Ramos (cell line): ENCODE data around the gene AAK1.
"Not testable (repeated sequence)": the region's sequence is repeated elsewhere in the genome, so short reads cannot be mapped to it uniquely, and the experiment has no call there.

Experiments used
- in situ Hi-C: fragments of 300-500 bp; cut with MboI; formaldehyde crosslinking; loops from one replicate; pipeline ENCODE4 v1.14.3; 2022; ENCODE audit warnings: low sequenced_read_pairs; ENCODE audit not compliant: unreplicated experiment

AAK1 gene

DNA sequence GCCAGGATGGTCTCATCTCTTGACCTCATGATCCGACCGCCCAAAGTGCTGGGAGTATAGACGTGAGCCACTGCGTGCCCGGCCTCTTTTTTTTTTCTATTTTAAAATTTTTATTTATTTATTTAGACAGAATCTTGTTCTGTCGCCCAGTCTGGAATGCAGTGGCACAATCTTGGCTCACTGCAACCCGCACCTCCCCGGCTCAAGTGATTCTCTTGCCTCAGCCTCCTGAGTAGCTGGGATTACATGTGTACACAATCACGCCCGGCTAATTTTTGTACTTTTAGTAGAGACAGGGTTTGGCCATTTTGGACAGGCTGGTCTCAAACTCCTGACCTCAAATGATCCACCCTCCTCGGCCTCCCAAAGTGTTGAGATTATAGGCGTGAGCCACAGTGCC is 93.0 kb downstream of the AAK1 start:
- in situ Hi-C loops, result not testable (repeated sequence)

DNA sequence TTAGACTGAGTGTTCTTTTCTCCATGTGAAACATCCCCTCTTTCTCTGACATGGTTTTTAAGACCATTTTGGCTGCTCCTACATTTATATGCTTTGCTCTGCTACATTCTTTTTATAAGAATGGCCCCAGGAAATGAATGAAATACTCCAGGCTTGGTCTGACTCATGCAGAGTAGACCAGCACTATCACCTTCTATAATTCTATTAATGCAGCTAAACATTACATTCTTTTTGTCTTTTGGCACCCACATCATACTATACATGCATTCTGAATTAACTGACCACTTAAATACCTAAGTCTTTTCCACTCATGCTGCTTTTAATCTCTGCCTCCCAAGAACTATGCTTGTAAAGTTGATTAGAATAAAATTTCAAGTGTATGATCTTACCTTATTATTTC is 94.1 kb downstream of the AAK1 start:
- in situ Hi-C loops, result no loop called here

DNA sequence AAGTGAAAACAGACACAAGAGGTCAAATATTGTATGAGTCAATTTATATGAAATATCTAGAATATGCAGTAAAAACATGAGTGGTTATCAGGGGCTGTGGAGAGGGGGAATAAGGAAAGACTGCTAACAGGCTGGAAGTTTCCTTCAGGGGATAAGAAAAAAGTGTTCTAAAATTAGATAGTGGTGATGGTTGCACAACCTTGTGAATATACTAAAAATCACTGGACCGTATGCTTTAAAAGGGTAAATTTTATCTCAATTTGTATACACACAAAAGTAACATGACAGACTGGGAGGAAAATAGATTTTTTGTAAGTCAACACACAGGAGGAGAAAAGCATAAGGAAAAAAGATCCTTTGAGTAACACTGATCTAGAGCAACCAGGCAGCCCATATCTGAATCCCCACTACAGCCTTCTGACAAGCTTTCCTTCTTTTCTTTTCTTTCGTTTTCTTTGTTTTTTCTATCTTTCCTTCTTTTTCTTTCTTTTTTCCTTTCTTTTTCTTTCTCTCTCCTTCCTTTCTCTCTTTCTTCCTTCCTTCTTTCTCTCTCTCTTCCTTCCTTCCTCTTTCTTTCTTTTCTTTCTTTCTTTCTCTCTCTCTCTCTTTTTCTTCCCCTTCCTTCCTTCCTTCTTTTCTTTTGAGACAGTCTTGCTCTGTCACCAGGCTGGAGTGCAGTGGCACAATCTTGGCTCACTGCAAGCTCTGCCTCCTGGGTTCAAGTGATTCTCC is 95.4 kb downstream of the AAK1 start:
- in situ Hi-C loops, result no loop called here

DNA sequence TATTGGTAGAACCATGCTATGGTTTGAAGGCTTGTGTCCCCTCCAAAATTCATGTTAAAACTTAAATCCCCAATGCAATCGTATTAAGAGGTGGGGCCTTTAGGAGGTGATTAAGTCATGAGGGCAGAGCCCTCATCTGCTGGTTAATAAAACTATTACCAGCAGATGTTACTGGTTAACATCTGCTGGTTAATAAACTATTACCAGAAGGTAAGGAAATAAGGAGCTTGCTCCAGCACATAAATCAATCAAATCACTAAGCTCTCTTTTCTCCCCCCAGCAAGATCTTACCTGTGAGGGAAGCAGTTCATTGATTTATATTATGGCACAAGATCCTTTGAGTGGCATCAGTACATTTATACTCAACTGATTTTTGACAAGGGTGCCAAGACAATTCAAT is 96.9 kb downstream of the AAK1 start:
- in situ Hi-C loops, result no loop called here

DNA sequence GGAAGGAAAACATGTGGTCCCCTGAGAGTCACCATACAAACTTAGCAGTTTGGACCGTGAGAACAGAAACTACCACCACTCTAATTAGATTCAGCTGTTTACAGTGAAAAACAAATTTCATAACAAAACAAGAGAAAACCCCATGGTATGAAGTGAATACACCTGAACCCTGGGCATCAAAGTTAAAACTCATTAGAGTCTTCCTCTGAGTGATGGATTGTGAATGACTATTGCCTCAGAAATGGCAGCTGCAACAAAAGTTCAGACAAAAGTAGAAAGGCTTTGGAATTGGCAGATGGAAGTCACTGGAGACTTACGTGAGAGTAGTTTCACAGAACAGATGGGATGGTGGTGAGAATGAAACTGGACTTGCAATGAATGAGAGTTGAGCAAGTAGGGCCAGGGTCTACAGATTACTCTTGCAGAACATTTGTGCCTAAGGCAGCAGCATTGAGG is 98.0 kb downstream of the AAK1 start:
- in situ Hi-C loops, result no loop called here

DNA sequence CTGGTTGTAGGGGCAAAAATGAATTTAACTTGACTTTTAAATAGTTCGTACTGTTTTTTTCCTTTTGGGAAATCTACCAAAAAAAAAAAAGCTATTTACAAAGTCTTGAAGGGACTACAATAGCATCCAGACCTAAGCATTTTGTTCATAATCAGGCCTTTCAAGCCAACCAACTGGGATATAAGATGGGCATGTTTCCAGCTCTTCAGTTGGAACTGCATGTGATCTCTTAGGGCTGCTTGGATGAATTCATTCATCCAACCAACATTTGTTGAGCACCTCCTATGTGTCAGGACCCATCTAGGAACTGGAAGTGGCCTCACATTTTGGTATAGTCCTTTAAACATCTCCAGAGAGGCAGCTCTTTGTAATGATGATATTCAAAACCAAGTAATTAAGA is 98.6 kb downstream of the AAK1 start:
- in situ Hi-C loops, result no loop called here

DNA sequence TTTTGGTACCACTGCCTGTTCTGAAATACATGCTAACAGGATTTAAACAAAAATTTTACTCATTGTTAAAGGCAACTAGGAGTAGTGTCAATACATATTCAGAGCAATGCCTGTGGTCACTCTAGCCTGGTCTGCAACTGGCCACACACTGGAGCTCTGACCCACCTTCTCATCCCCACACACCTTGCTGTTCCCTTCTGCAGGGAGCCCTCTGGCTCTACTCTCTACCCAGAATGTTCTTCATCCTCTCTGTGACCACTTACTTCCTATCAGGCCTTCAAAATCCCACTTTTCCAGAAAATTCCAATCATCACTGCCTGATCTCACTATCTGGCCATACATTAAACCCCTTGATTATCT is 104.0 kb downstream of the AAK1 start:
- in situ Hi-C loops, result no loop called here

DNA sequence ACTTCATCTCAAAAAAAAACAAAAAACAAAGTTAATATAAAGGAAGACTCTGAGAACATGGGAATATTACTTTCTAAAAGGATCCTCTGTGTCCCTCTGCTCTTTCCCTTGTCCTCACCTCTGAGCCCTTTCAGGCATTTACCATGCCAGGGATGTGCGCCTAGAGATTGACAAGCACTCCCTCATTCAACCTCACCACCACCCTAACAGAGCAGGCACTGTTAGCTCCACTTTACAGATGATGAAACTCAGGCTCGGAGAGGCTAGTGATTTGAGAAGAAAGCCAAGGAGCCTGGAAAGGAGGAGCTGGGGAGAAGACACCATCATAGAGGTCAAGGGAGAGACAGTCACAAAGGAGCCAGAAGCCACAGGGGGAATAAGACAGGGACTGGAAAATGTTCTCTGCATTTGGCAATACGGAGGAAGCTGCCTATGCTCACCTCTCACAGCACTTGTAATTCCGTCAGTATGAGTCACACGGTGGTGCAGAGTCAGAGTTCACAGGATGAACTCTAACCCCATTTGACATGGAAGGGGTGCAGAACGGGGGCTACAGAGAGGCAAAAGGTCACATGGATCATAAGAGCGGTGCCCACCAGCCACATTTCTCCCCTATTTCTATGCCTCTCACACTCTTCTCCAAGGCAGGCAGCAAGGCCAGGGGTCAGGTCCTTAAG is 104.5 kb downstream of the AAK1 start:
- in situ Hi-C loops, result no loop called here

DNA sequence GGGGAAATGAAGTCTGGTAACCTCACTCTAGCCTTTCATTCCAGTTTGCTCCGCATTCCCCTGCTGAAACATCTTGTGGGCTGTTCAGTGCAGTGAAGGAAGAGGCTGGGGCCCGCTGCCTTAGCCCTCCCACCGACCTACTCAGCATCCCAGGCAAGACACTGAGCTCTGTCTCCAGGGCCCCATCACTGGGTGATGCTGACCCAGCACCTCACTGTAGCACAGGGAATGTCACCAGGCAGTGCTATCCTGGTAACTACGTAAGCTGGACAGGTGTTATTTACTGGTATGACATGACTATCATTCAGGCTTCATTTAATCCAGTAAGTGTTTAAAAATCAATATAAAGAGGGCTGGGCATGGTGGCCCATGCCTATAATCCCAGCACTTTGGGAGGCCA is 105.3 kb downstream of the AAK1 start:
- in situ Hi-C loops, result no loop called here

DNA sequence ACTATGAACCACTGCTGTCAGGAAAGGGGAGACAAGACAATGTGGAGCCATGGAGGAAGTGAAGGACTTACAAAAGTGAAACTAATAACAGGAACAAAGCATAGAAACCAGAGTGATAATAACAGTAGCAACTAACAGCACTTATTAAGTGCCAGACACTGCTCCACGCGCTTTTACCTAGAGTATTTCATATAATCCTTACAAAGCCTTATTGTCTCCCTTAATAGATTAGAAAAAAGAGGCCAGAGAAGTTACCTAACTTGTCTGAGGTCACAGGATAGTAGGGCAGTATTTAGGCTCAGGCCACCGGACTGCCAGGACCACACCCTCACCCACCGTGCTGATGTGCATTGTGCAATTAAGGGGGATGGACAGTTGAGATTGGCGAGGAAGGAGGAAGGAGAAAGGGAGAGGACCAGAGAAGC is 107.7 kb downstream of the AAK1 start:
- in situ Hi-C loops, result no loop called here

DNA sequence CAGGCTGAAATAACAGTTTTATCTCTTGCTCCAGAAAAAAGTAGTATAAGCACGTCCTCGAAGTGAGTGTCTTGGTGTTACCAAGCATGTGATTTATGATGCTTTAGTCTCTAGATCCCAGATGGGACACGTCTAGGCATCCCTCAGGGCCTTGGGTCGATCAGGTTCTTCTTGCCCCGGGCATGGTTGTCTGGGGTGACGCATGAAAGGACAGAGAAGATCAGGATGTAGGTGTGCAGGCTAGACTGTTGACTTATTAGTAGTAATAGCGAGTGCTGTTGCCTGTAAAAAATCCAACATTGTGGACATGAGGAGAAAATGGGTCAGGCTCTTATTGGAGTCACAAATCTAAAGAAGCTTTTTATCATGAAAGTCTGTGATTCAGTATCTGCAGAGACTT is 112.4 kb downstream of the AAK1 start:
- in situ Hi-C loops, result no loop called here

DNA sequence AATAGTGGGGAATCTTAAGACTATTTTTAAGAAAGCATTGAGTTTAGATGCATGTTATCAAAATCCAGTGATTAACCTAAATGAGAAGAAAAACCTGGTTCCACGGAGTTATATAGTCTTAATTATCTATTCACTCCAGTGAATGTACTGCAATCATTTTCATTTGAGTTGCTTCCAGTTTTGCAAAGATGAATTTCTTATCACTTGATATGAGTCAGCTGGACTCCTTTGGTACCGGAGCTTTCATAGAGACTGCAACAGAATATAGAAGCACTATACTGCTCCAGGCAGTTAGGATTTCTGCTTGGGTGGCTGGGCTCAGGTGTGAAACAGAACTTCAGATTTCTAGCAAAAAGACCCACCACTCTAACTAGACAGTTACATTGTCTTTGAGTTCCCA is 114.1 kb downstream of the AAK1 start:
- in situ Hi-C loops, result no loop called here

DNA sequence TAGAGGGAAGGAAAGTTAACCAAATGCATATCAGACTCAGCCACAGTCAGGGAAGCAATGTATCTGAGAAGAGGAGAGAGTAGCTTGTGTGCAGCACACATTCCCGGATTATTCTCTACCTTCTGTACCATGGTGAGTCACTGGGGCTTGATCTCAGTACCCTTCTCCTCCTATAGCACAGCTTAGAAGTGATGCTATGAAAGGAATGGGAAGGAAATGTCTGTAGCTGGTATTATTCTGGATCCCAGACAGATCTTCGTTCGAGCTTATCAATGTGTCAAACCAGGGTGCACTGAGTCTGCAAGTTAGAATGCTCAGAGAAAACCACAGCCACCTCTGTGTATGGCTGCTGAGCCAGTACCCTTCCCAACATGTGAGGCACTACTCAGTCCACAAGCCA is 118.3 kb downstream of the AAK1 start:
- in situ Hi-C loops, result no loop called here

DNA sequence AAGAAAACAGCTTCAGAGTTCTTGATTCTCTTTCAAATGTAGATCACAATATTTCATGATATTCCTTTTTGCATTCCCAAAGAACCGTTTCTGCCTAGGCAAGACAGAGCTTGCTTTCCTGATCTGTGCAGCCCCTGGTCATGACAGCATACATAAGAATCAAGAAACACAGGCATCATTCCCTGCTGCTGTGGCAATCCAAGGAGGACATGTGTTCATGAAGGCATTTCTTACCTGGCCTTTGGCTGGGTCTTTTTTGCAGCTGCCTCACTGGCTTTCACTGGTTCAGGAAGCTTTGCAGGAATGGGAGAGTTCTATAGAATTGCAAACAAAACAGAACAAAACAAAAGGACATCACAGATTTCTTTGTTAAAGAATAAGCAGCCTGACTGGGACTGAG is 118.7 kb downstream of the AAK1 start:
- in situ Hi-C loops, result no loop called here

DNA sequence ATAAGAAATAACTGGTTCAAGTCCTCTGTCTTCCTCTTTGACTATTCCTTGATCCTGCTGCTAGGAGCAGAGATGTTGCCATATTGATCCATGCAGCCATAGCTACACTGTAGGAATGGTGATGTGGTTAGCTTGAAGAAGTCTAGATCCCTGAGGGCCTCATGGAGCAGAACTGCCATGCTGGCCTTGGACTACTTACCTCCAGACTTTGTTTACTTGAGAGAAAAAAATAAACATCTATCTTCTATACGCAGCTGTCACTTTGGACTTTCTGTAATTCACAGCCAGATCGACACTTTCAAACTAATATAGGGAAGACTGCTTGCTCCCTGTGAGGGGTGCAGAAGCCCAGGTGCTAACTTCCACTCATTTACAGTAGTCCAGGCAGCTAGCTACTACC is 121.8 kb downstream of the AAK1 start:
- in situ Hi-C loops, result no loop called here

DNA sequence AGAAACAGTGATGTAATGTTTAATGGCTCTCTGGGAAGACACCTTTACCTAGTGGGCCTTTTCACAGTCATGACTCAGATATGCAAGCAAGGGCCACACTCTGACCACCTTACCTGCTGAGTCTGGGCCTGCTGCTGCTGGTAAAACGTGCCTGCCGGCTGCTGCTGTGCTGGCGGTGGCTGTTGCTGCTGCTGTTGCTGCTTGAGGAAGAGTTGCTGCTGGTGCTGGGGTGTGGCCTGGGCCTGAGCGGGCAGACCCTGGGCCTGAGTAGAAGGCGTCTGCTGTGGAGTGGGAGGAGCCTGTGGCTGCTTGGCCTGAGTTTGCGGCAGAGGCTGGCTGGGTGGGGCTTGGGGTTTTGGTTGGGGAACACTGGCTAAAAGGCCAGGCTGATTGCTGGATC is 124.7 kb downstream of the AAK1 start:
- in situ Hi-C loops, result no loop called here

DNA sequence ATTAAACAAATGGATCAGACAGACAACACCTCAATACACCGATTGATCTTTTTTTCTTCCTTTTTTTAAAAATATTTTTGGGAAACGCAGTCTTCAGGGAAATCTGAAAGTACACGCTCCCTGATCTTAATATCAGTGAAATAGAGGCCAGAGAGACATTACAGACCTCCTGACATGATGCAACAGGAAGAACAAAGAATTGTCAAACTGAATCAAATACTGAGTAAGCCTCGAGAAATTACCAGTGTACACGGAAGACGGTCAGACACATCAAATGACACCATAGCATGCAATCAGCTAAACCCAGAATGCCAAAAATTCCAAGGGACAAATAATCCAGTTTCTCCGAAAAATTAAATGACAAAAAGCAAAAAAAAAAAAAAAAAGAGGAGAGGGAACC is 126.1 kb downstream of the AAK1 start:
- in situ Hi-C loops, result no loop called here

DNA sequence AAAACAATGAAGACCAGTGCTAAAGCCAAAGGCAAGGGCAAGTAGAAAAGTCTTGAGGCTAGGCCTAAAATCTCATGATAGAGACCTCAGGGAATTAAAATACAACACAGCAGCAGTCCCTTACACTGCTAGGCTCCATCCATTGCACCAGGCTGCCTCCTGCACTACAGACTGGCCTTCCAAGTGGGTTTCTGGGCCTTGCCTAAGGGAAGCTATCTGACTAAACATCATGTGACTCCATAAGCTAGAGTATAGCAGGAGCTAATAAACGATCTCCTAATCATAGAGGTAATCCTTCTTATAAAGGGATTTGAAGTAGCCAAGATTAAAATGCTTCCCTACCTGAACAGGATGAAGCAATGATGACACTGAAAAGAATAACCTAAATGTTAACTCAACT is 128.7 kb downstream of the AAK1 start:
- in situ Hi-C loops, result no loop called here

DNA sequence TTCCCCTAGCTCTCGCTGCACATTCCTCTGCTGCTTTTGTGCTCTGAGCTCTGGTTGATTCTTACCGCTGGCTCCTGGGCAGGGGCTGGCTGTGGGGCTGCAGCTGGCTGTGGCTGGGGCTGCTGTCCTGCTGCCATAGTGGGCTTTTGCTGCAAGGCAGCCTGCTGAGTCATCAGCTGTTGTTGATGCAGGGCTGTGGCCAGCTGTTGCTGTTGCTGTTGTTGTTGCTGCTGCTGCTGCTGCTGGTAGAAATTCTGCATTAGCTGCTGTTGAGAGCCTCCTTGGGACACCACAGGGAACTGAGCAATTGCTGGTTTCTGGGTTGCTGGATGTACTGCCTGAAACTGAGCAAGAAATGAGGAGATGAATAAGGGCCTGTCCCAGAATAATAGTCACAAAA is 129.1 kb downstream of the AAK1 start:
- in situ Hi-C loops, result no loop called here

DNA sequence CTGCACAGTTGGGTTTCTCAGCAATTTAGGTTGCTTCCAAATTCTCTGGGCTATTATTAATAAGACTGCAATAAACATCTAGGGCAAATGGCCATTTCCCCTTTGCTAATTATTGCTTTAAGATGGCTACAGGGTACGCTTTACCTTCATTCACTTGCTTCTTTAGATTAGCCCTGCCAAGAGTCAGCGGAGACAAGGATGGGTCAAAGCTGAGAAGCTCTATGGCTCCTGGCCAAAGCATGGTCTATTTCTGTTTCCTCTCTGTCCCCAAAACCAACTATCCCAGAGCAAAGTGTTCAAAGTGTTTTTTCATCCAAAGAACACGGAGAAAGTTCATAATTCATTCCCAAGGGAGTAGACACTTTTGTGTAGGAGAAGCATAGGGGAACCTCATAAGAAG is 131.1 kb downstream of the AAK1 start:
- in situ Hi-C loops, result no loop called here

DNA sequence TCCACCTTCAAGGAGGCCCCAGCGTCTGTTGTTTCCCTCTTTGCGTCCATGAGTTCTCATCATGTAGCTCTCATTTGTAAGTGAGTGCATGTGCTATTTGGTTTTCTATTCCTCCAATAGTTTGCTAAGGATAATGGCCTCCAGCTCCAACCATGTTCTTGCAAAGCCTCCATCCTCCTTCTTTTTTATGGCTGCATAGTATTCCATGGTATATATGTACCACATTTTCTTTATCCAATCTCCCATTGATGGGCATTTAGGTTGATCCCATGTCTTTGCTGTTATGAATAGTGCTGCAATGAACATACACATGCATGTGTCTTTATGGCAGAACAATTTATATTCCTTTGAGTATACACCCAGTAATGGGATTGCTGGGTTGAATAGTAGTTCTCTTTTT is 133.3 kb downstream of the AAK1 start:
- in situ Hi-C loops, result no loop called here

DNA sequence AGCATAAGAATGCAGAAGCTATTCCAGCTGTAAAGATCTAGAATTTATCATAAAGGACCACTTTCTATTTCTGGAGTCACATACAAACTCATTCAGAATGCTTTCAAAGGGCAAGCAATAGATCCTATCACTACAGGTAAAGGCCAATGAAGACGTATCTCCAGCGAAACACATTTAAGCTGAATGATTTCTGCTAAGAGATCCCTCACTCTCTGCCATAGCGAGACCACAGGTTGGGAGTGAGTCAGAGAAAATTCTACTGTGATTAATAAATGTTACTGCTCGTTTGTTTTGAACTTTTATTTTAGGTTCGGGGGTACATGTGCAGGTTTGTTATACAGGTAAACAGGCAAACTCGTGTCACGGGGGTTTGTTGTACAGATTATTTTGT is 133.8 kb downstream of the AAK1 start:
- in situ Hi-C loops, result no loop called here
